DND-41 (cell line): ENCODE data around the gene SLC23A1.

ENCODE experiments used
- EZH2 ChIP-seq: IDR thresholded peaks from 3 replicates; pipeline ENCODE4 v1.6.1; 2012; ENCODE audit warnings: borderline replicate concordance, low read depth, mild to moderate bottlenecking, moderate library complexity, low read length, inconsistent platforms; ENCODE audit not compliant: severe bottlenecking
- TF ChIP-seq, protein P1 (sequence below): IDR thresholded peaks from 2 replicates; pipeline ENCODE4 v1.5.1; 2012; ENCODE audit warnings: borderline replicate concordance, low read length, moderate library complexity, mild to moderate bottlenecking; ENCODE audit not compliant: poor library complexity, severe bottlenecking; ENCODE audit errors: extremely low read depth

GRCh38 chr5:139382807-139383206 is 290 bp downstream of the SLC23A1 start:
- TF ChIP-seq, protein P1, sequence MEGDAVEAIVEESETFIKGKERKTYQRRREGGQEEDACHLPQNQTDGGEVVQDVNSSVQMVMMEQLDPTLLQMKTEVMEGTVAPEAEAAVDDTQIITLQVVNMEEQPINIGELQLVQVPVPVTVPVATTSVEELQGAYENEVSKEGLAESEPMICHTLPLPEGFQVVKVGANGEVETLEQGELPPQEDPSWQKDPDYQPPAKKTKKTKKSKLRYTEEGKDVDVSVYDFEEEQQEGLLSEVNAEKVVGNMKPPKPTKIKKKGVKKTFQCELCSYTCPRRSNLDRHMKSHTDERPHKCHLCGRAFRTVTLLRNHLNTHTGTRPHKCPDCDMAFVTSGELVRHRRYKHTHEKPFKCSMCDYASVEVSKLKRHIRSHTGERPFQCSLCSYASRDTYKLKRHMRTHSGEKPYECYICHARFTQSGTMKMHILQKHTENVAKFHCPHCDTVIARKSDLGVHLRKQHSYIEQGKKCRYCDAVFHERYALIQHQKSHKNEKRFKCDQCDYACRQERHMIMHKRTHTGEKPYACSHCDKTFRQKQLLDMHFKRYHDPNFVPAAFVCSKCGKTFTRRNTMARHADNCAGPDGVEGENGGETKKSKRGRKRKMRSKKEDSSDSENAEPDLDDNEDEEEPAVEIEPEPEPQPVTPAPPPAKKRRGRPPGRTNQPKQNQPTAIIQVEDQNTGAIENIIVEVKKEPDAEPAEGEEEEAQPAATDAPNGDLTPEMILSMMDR = no peak
- no peak for TF ChIP-seq EZH2
